ENCODE results near the gene TMEM69. TPM values are rescaled to one million over a fixed set of nuclear protein-coding genes. Genes with fewer than 3 reads are reported as not detected.

The TMEM69 gene, protein sequence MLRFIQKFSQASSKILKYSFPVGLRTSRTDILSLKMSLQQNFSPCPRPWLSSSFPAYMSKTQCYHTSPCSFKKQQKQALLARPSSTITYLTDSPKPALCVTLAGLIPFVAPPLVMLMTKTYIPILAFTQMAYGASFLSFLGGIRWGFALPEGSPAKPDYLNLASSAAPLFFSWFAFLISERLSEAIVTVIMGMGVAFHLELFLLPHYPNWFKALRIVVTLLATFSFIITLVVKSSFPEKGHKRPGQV
- total RNA-seq, result 10 to 100 TPM; 30.9 to 35.7 TPM

DNA sequence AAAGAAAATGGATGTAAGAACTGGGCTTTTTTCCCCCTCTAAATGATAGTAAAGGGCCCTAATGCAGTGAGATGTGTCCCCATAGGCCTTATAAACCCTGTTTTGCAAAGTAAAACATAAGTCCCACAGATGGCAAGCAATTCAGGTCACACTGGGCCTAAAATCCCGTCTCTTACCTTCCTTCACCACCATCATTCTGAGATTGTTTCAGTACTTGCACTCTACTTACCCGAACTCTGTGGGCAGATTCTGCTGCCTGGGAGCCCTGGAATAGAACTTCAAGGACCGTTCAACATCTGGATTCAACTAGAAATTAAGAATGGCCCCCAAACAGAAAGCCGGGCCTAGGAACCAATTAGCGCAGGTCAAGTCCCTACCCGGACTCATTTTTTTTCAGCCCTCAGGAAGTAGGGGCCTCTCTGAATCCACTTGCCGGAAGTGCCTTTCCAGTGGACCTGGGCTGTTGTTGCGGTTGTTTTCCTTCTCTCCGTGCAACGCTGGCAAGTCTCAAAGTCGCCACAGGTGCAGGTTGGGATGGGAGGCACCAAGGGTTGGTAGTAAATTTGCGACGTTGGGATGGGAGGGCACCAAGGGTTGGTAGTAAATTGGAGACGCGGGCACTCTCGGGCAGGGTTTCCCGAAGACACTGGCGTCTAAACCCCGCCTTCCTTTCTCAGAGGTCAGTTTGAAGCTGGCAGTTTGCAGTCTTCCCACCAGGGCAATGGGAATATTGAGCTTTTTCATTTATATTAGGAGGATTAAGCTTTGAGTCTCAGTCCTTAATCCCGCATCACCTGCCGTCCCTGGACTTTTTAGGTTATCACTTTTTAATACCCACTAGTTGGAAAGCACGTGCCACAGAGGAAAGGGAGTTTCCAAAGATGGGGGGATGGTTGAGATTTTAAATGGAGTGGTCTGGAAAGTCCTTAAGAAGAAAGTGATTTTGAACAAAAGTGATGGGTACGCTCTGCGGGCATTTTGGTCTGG lies at the start of gene TMEM69:
Gene TMEM69 (plus strand): TSS at position 428 of the 987 bp plus-strand sequence. CDS start 2,888 bp downstream, outside the sequence.
- Mint-ChIP-seq H3K9me3 (no peaks in the 10 kb centered on the region), H3K27me3 (no peaks in the 10 kb centered on the region), H3K4me3 (peak within 1 kb of the TSS; percentile 91), H3K27ac (peak within 1 kb of the TSS; percentile 95), H3K36me3 (ENCODE audit: low read depth) (peaks cover 38% of the 10 kb centered on the region), H3K4me1 (ENCODE audit: low read depth) (peaks cover 26% of the 10 kb centered on the region)
- DNase-seq, result peak; percentile 83
- peak; percentile 14 for ATAC-seq
- ChIA-PET CTCF (no interaction called here), POLR2A (interaction anchor here (0.7 to 1.6 kb wide), 9 partner anchors 10 to 348 kb away, joined by 3 to 14 read pairs (median 4); partner anchors contain the start of genes MUTYH and TOE1)
- intact Hi-C loops (cut with micrococcal nuclease), result loop anchor here (5.0 kb wide), 1 partner anchor 106 kb away; the partner anchor contains the start of gene NASP
- TF ChIP-seq, protein P1, sequence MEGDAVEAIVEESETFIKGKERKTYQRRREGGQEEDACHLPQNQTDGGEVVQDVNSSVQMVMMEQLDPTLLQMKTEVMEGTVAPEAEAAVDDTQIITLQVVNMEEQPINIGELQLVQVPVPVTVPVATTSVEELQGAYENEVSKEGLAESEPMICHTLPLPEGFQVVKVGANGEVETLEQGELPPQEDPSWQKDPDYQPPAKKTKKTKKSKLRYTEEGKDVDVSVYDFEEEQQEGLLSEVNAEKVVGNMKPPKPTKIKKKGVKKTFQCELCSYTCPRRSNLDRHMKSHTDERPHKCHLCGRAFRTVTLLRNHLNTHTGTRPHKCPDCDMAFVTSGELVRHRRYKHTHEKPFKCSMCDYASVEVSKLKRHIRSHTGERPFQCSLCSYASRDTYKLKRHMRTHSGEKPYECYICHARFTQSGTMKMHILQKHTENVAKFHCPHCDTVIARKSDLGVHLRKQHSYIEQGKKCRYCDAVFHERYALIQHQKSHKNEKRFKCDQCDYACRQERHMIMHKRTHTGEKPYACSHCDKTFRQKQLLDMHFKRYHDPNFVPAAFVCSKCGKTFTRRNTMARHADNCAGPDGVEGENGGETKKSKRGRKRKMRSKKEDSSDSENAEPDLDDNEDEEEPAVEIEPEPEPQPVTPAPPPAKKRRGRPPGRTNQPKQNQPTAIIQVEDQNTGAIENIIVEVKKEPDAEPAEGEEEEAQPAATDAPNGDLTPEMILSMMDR (IDR thresholded peaks at IDR 0.05), result no peak

DNA sequence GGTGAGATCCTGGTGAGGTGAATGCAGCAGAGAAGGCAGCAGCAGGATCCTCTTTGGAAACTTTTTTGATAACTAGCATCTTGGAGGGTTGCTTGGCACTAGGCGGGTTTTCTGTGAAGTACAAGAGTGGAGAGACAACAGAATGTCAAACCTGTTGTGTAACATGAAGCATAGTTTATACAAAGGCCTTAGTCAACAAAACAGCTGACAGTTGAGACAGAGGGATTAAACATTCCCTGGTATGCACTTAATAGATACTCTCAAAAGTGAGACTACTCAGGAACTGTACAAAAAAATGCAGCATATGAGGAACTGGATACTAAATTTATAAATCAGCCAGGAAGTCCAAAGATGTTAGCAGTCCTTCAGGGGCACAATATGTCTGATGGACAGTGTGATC lies 47.7 kb upstream of the TMEM69 start:
- Mint-ChIP-seq H3K36me3 (ENCODE audit: low read depth) (peaks cover 13% of the 10 kb centered on the region), H3K4me3 (no peak overlapping the region), H3K4me1 (ENCODE audit: low read depth) (no peaks in the 10 kb centered on the region), H3K9me3 (no peaks in the 10 kb centered on the region), H3K27me3 (no peaks in the 10 kb centered on the region), H3K27ac (peak overlapping the region; percentile 7)
- ATAC-seq, result no peak
- ChIA-PET POLR2A (interaction anchor here (0.6 to 1.0 kb wide), 2 partner anchors 28 to 565 kb away, joined by 3 read pairs; no protein-coding TSS in a partner anchor), CTCF (no interaction called here)
- TF ChIP-seq, protein P1 (IDR thresholded peaks at IDR 0.05), result no peak
- intact Hi-C loops (cut with micrococcal nuclease), result no loop called here
- no peak for DNase-seq

DNA sequence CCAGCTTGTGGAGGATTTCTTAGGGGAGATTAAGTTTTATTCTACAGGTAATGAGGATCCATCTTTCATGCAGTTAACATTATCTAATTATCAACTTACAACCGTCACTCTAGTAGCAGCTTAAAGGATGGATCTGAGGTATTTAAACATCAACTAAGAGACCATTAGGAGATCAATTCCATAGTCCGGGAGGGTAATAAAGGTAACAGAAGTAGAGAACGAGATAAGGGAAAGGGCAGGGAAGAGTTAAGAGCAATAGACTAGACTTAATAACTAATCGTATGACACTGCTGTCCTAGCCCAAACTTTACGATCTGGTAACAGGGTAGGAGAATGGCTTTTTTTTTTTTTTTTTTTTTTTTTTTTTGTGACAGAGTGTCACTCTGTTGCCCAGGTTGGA lies 44.7 kb upstream of the TMEM69 start:
- TF ChIP-seq, protein P1 (IDR thresholded peaks at IDR 0.05), result no peak
- no peak for ATAC-seq
- Mint-ChIP-seq H3K36me3 (ENCODE audit: low read depth) (peaks cover 20% of the 10 kb centered on the region), H3K9me3 (no peaks in the 10 kb centered on the region), H3K4me1 (ENCODE audit: low read depth) (no peaks in the 10 kb centered on the region), H3K4me3 (no peak overlapping the region), H3K27ac (no peak overlapping the region), H3K27me3 (no peaks in the 10 kb centered on the region)
- intact Hi-C loops (cut with micrococcal nuclease), result no loop called here
- ChIA-PET POLR2A (interaction anchor here (1.2 kb wide), 1 partner anchor 45 kb away, joined by 3 read pairs; the partner anchor contains the start of gene TMEM69), CTCF (interaction anchor here (1.2 to 1.5 kb wide), 2 partner anchors 9 to 10 kb away, joined by 3 to 5 read pairs; no protein-coding TSS in a partner anchor)
- no peak for DNase-seq

DNA sequence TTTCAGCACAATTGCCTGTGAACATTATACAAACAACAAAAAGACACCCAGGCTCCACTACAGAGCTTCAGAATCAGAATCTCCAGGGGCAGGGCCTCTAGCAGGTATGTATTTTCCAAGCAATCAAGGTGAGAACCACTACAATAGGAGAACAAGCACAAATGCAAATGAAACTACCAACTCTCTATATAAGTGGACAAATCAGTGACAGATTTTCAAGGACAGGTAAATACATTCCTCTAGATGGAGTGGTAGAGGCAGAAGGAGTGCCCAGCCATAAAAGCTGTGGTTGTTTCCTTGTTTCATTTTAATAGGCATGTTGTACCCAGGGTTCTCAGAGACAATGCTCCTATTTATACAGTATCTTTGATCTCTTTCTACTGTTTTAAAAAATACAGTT lies 44.0 kb upstream of the TMEM69 start:
- TF ChIP-seq, protein P1 (IDR thresholded peaks at IDR 0.05), result no peak
- no peak for DNase-seq
- no peaks in the 10 kb centered on the region for H3K4me1 Mint-ChIP-seq (ENCODE audit: low read depth)
- no peak overlapping the region for H3K27ac Mint-ChIP-seq
- no peak for ATAC-seq
- H3K9me3 Mint-ChIP-seq, result no peaks in the 10 kb centered on the region
- H3K36me3 Mint-ChIP-seq (ENCODE audit: low read depth), result peaks cover 20% of the 10 kb centered on the region
- no peak overlapping the region for H3K4me3 Mint-ChIP-seq
- intact Hi-C loops (cut with micrococcal nuclease), result no loop called here
- no peaks in the 10 kb centered on the region for H3K27me3 Mint-ChIP-seq
- ChIA-PET POLR2A (interaction anchor here (1.2 kb wide), 1 partner anchor 44 kb away, joined by 3 read pairs; the partner anchor contains the start of gene TMEM69), CTCF (interaction anchor here (1.2 to 1.5 kb wide), 2 partner anchors 8 to 10 kb away, joined by 3 to 5 read pairs; no protein-coding TSS in a partner anchor)
